Natural killer cell (primary cell): ENCODE data around the gene OGFOD3. TPM values are rescaled to one million over a fixed set of nuclear protein-coding genes. Genes with fewer than 3 reads are reported as not detected.

Experiments used
- ATAC-seq, 3 donors: fragments of 150-1000 bp in 2 of 3; fragments of 200-7000 bp in 1 of 3; cut with Tn5 transposase; 1 replicate in 1 of 3; 2 replicates in 2 of 3; pipeline ENCODE4 v1.10.0; 2021; ENCODE audit warnings: mild to moderate bottlenecking in 2 of 3, moderate library complexity in 2 of 3
- DNase-seq, 2 donors: peaks; one replicate each; pipeline versions ENCODE4 v3.0.0 to v3.0.0-alpha.2; 2013 to 2021; ENCODE audit warnings: mixed read lengths in 1 of 2
- H3K27ac ChIP-seq: one replicate; pipeline ENCODE4 v1.5.1; 2013; ENCODE audit warnings: mild to moderate bottlenecking, low read length
- H3K27me3 ChIP-seq: one replicate; pipeline ENCODE4 v1.6.1; 2013; ENCODE audit warnings: low read length; ENCODE audit not compliant: control insufficient read depth, insufficient read depth
- H3K36me3 ChIP-seq: one replicate; pipeline ENCODE4 v1.6.1; 2013; ENCODE audit warnings: low read length; ENCODE audit not compliant: control insufficient read depth, insufficient read depth
- H3K4me1 ChIP-seq: one replicate; pipeline ENCODE4 v1.6.1; 2013; ENCODE audit warnings: low read length; ENCODE audit not compliant: control insufficient read depth, insufficient read depth
- H3K4me3 ChIP-seq: one replicate; pipeline ENCODE4 v1.5.1; 2013; ENCODE audit warnings: low read length
- H3K9me3 ChIP-seq: one replicate; pipeline ENCODE4 v1.6.1; 2013; ENCODE audit warnings: low read length; ENCODE audit not compliant: control insufficient read depth, insufficient read depth
- H3K27ac Mint-ChIP-seq, 2 donors: one replicate each; pipeline ENCODE4 v1.8.0; 2022; ENCODE audit warnings: mild to moderate bottlenecking in 2 of 2, mixed read lengths in 2 of 2, moderate library complexity in 1 of 2
- H3K27me3 Mint-ChIP-seq, 2 donors: one replicate each; pipeline ENCODE4 v1.8.0; 2022; ENCODE audit warnings: low read depth in 2 of 2, mixed read lengths in 2 of 2
- H3K36me3 Mint-ChIP-seq: one replicate; pipeline ENCODE4 v1.8.0; 2022; ENCODE audit warnings: mixed read lengths
- H3K4me1 Mint-ChIP-seq, 2 donors: one replicate each; pipeline ENCODE4 v1.8.0; 2022; ENCODE audit warnings: mixed read lengths in 2 of 2
- H3K4me3 Mint-ChIP-seq: one replicate; pipeline ENCODE4 v1.8.0; 2022; ENCODE audit warnings: mild to moderate bottlenecking, moderate library complexity, mixed read lengths
- H3K9me3 Mint-ChIP-seq, 2 donors: one replicate each; pipeline ENCODE4 v1.8.0; 2022; ENCODE audit warnings: mixed read lengths in 2 of 2
- CTCF ChIP-seq: fragments of 200-600 bp; IDR thresholded peaks from one replicate; pipeline ENCODE4 v1.8.0; 2022; ENCODE audit warnings: antibody characterized with exemption
- WGBS: methylation state at CpG from one replicate; pipeline ENCODE4 v1.1.7; 2013; ENCODE audit warnings: missing lambda C conversion rate; ENCODE audit not compliant: insufficient coverage; 5-methylcytosine and 5-hydroxymethylcytosine counted together
- intact Hi-C: fragments of 100-400 bp; cut with micrococcal nuclease; formaldehyde crosslinking; loops from one replicate; pipeline ENCODE4 v1.14.2; 2022
- total RNA-seq, 4 donors: library from RNA; stranded (reverse); fragments of 120-200 nt in 1 of 4; gene quantifications; one replicate each; pipeline versions ENCODE4 v1.2.3 to v1.2.4, GENCODE V29; 2013 to 2022

The OGFOD3 gene
- total RNA-seq: 10 to 100 TPM; 21.6 to 28.6 (median 23.3) TPM
- total RNA-seq (2013): 18.2 TPM

- no peaks in the 10 kb centered on the region for H3K9me3 Mint-ChIP-seq
- TF ChIP-seq CTCF: no peak
- H3K27me3 ChIP-seq: no peaks in the 10 kb centered on the region
- whole genome bisulfite sequencing: 2% methylated on average over 97 of the region's 108 CpGs
- H3K27ac ChIP-seq: peak within 1 kb of the TSS; percentile 72
- peaks cover 21% of the 10 kb centered on the region for H3K4me1 ChIP-seq
- H3K9me3 ChIP-seq: no peaks in the 10 kb centered on the region
- peaks cover 16% of the 10 kb centered on the region for H3K36me3 Mint-ChIP-seq
- peak; percentile 89 to 94 for DNase-seq
- peak within 1 kb of the TSS; percentile 84 to 92 for H3K27ac Mint-ChIP-seq
- H3K27me3 Mint-ChIP-seq: no peaks in the 10 kb centered on the region
- H3K4me3 ChIP-seq: peak within 1 kb of the TSS; percentile 84
- ATAC-seq: peak; percentile 86 to 95 (median 87)
- H3K4me3 Mint-ChIP-seq: peak within 1 kb of the TSS; percentile 92
- peaks cover 12% of the 10 kb centered on the region for H3K36me3 ChIP-seq
- peaks cover 32 to 36% of the 10 kb centered on the region in 2 donors for H3K4me1 Mint-ChIP-seq
- intact Hi-C loops: loop anchor here (1.0 to 10.0 kb wide), 4 partner anchors 32 to 173 kb away; partner anchors contain the start of genes CYBC1 and NARF
These were observed at the start of gene OGFOD3, which contains the start of gene HEXD for GRCh38 chr17:82418001-82418986. OGFOD3 (minus strand) TSS chr17:82418586; CDS start chr17:82418485, 101 bp downstream. HEXD (plus strand) TSS chr17:82418347; CDS start chr17:82419800, 1,453 bp downstream.

GRCh38 chr17:82465023-82465603 is 46.7 kb upstream of the OGFOD3 start:
- Mint-ChIP-seq H3K9me3 (no peaks in the 10 kb centered on the region), H3K4me3 (no peak overlapping the region), H3K4me1 (peaks cover 21 to 37% of the 10 kb centered on the region in 2 donors), H3K36me3 (peaks cover 17% of the 10 kb centered on the region), H3K27ac (peak overlapping the region; percentile 3 to 67), H3K27me3 (no peaks in the 10 kb centered on the region)
- 90% methylated on average over 7 of the region's 7 CpGs for WGBS
- H3K4me1 ChIP-seq: no peaks in the 10 kb centered on the region
- intact Hi-C loops: no loop called here
- no peaks in the 10 kb centered on the region for H3K9me3 ChIP-seq
- H3K27ac ChIP-seq: no peak overlapping the region
- no peak overlapping the region for H3K4me3 ChIP-seq
- peaks cover 75% of the 10 kb centered on the region for H3K36me3 ChIP-seq
- no peak for TF ChIP-seq CTCF
- no peak for DNase-seq
- H3K27me3 ChIP-seq: no peaks in the 10 kb centered on the region
- ATAC-seq: peak in 2 of 3 donors; percentile 14 to 34

GRCh38 chr17:82464567-82464929 is 46.2 kb upstream of the OGFOD3 start:
- intact Hi-C loops: no loop called here
- H3K27ac Mint-ChIP-seq: peak overlapping the region; percentile 3 to 67

More at GRCh38 chr17:82464567-82464929, 46.2 kb upstream of the OGFOD3 start:
- no peaks in the 10 kb centered on the region for H3K27me3 Mint-ChIP-seq
- peaks cover 23 to 37% of the 10 kb centered on the region in 2 donors for H3K4me1 Mint-ChIP-seq
- no peaks in the 10 kb centered on the region for H3K27me3 ChIP-seq
- peaks cover 4% of the 10 kb centered on the region for H3K4me1 ChIP-seq
- H3K4me3 Mint-ChIP-seq: no peak overlapping the region
- TF ChIP-seq CTCF: no peak
- peaks cover 73% of the 10 kb centered on the region for H3K36me3 ChIP-seq
- 96% methylated on average over 11 of the region's 11 CpGs for WGBS
- H3K4me3 ChIP-seq: no peak overlapping the region
- DNase-seq: no peak
- H3K9me3 ChIP-seq: no peaks in the 10 kb centered on the region
- no peaks in the 10 kb centered on the region for H3K9me3 Mint-ChIP-seq
- ATAC-seq: no peak
- peaks cover 17% of the 10 kb centered on the region for H3K36me3 Mint-ChIP-seq
- H3K27ac ChIP-seq: no peak overlapping the region
